Measurements from ENCODE around the gene SELENON.

Gene SELENON

GRCh38 chr1:25794325-25794724 lies 5.7 kb upstream of the SELENON start:
- DNase-seq (ENCODE audit: low read depth): no peak
- H3K4me3 ChIP-seq (ENCODE audit: low read depth, low read length): no peak overlapping the region
- TF ChIP-seq CTCF (conservative IDR thresholded peaks at IDR 0.05; ENCODE audit: low read depth, low read length): no peak

- no peak overlapping the region for H3K4me3 ChIP-seq (ENCODE audit: low read depth, low read length)
- DNase-seq (ENCODE audit: low read depth): no peak
- TF ChIP-seq CTCF (conservative IDR thresholded peaks at IDR 0.05; ENCODE audit: low read depth, low read length): no peak
These were observed 4.8 kb upstream of the SELENON start for GRCh38 chr1:25795211-25795610.

- no peak for TF ChIP-seq CTCF (conservative IDR thresholded peaks at IDR 0.05; ENCODE audit: low read depth, low read length)
- no peak for DNase-seq (ENCODE audit: low read depth)
- H3K4me3 ChIP-seq (ENCODE audit: low read depth, low read length): no peak overlapping the region
These were observed 3.8 kb upstream of the SELENON start for GRCh38 chr1:25795946-25796810.

GRCh38 chr1:25796811-25797458 lies 3.1 kb upstream of the SELENON start:
- TF ChIP-seq CTCF (conservative IDR thresholded peaks at IDR 0.05; ENCODE audit: low read depth, low read length): peak; percentile 88
- peak; percentile 86 for DNase-seq (ENCODE audit: low read depth)
- H3K4me3 ChIP-seq (ENCODE audit: low read depth, low read length): no peak overlapping the region

GRCh38 chr1:25797939-25798338 lies 2.1 kb upstream of the SELENON start:
- peak; percentile 71 for TF ChIP-seq CTCF (conservative IDR thresholded peaks at IDR 0.05; ENCODE audit: low read depth, low read length)
- no peak overlapping the region for H3K4me3 ChIP-seq (ENCODE audit: low read depth, low read length)
- DNase-seq (ENCODE audit: low read depth): peak; percentile 38

GRCh38 chr1:25798666-25799351 lies 1.2 kb upstream of the SELENON start:
- no peak overlapping the region for H3K4me3 ChIP-seq (ENCODE audit: low read depth, low read length)
- no peak for TF ChIP-seq CTCF (conservative IDR thresholded peaks at IDR 0.05; ENCODE audit: low read depth, low read length)
- DNase-seq (ENCODE audit: low read depth): no peak

All from choroid plexus epithelial cell (primary cell).